MG63 (cell line): Measurements from ENCODE around the gene ABCD1. TPM values are rescaled to one million over a fixed set of nuclear protein-coding genes. Genes with fewer than 3 reads are reported as not detected.
"Not testable (repeated sequence)": the region's sequence is repeated elsewhere in the genome, so short reads cannot be mapped to it uniquely, and the experiment has no call there.

Experiments
- DNase-seq: peaks from one replicate; pipeline ENCODE4 v3.0.0-alpha.2; 2020
- H3K27me3 ChIP-seq: fragments of 250-450 bp; sonication (Bioruptor Pico); 2 replicates; pipeline ENCODE4 v1.5.1; 2020; ENCODE audit warnings: mild to moderate bottlenecking, moderate library complexity
- H3K36me3 ChIP-seq: fragments of 250-450 bp; sonication (Bioruptor Pico); 2 replicates; pipeline ENCODE4 v1.5.1; 2020; ENCODE audit warnings: mild to moderate bottlenecking, moderate library complexity
- H3K4me3 ChIP-seq: fragments of 250-450 bp; sonication (Bioruptor Pico); 2 replicates; pipeline ENCODE4 v1.5.1; 2020; ENCODE audit warnings: mild to moderate bottlenecking, moderate library complexity
- H3K9me3 ChIP-seq: fragments of 250-450 bp; sonication (Bioruptor Pico); 2 replicates; pipeline ENCODE4 v1.5.1; 2020; ENCODE audit warnings: mild to moderate bottlenecking, moderate library complexity
- total RNA-seq: library from RNA; depleted of rRNA; stranded (reverse); fragments of >200 nt; shearing (Covaris generic); gene quantifications from 2 replicates; pipeline ENCODE4 v1.2.3, GENCODE V29; 2014; ENCODE audit warnings: low replicate concordance

The ABCD1 gene
- total RNA-seq, 1 experiment from 2014 or later, result 28.8 TPM

DNA sequence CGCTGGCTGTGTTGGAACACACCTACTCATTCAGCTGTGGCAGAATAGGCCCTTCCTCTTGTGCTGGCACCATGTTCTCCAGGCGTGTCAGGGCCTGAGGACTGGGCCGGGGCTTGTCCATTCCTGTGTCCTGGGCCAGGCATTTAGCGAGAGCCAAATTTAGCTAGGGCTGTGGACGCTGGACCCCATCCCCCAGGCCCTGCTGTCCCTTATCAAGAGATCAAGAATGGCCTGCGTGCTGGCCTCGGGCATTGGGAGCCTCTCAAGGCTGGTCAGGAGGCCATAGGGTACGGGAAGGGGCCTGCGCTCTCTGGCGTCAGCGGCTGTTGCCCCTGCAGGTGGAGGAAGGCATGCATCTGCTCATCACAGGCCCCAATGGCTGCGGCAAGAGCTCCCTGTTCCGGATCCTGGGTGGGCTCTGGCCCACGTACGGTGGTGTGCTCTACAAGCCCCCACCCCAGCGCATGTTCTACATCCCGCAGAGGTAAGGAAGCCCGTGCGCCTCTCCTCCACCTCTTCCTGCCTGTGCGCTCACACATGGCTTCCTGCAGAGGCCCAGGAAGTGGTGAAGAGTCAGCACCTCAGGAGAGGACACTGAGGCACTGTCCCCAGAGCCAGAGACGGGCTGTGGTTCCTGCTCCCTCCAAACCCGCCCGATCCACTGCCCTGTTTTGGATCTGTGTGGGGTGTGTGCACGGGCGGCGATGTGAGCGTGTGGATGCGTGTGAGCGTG lies 15.3 kb downstream of the ABCD1 start:
- Histone ChIP-seq H3K9me3 (no peaks in the 10 kb centered on the region), H3K27me3 (no peaks in the 10 kb centered on the region), H3K36me3 (0 out of 2 replicates have a peak, but pooled peaks cover 1% of the 10 kb centered on the region), H3K4me3 (no peak overlapping the region)
- no peak for DNase-seq

DNA sequence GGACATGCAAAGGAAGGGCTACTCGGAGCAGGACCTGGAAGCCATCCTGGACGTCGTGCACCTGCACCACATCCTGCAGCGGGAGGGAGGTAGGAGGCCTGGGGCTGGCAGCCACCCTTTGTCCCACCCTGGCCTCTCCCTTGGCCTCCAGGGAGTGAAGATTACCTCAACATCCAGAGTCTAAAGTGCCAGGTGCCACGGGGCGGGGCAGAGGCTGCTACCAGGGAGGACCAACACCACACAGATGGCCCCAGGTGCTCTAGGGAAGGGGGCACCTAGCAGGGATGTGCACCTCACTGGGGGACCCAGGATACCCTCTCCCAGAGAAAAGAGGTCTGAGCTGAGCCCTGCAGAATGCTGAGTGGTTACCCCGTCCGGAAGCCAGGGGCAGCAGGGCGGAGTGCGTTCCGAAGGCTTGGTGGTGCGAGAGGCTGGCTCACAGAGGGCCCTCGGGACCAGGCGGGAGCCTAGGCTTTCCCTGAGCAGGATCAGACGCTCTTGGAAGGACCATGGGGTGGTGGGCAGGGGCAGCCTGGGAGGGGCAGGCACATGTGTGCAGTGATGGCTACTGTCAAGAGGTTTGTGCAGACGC lies 16.1 kb downstream of the ABCD1 start:
- no peak for DNase-seq
- Histone ChIP-seq H3K9me3 (no peaks in the 10 kb centered on the region), H3K36me3 (no peaks in the 10 kb centered on the region), H3K27me3 (no peaks in the 10 kb centered on the region), H3K4me3 (no peak overlapping the region)

DNA sequence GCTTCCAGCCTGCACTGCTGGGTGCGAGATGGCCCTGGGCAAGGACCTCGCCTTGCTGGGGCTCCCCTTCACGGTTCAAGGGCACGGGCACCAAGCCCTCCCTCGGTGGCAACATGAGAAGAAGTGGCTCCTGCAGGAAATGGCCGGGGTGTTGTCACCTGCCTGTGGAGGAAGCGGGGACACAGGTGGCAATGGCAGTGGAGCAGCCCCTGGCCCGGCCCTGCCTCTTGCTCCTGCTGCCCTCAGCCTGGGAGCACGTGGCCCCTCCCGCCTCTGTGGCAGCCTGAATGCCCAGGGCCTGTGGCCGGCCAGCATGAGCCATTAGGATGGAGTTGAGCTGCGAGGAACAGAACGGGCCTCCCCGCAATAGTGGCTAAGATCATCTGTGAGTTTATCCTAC lies 16.8 kb downstream of the ABCD1 start:
- H3K27me3 ChIP-seq, result no peaks in the 10 kb centered on the region
- H3K36me3 ChIP-seq, result no peaks in the 10 kb centered on the region
- no peaks in the 10 kb centered on the region for H3K9me3 ChIP-seq
- no peak for DNase-seq
- no peak overlapping the region for H3K4me3 ChIP-seq

DNA sequence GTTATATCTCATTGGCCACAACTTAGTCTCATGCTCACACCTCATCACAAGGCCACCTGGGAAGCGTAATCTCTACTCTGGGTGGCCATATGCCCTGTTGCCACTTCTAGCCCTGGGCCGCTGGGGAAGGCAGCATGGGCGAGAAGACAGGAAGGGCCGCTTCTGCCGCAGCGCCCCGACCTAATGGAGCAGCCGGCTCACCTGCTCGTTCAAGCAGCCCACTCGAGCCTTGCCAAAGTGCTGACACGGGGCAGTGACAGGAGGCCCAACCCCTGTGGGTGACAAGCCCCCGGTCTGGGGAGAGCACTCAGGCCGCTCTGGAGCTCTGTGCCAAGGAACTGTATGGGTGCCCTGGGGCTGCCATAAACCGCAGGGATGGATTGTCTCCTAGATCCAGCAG lies 17.5 kb downstream of the ABCD1 start:
- DNase-seq, result not testable (repeated sequence)

DNA sequence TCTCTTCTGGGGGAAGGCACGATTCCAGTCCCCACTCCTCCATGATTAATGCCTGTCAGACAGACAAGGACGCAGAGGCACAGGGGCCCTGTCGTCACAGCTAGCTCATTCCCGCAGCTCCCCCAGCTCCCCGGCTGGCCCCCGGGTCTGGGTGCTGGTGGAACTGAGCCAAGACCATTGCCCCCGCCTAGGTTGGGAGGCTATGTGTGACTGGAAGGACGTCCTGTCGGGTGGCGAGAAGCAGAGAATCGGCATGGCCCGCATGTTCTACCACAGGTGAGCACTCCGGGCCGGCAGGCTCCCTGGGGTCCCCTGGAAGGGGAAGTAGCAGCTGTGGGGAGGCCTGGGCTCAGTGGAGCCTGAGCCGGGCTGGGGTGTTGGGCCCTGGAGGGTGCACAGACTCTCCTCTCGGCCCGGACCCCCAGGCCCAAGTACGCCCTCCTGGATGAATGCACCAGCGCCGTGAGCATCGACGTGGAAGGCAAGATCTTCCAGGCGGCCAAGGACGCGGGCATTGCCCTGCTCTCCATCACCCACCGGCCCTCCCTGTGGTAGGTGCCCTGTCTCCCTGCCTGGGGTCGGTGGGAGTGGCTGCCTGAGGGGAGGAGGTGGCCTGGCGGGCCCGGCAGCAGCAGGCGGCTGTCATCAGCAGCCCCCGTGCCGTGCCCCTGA lies 18.3 kb downstream of the ABCD1 start:
- H3K9me3 ChIP-seq, DNase-seq, H3K36me3 ChIP-seq, H3K4me3 ChIP-seq, H3K27me3 ChIP-seq: not testable (repeated sequence)

More for the DNA sequence above, 17.5 kb downstream of the ABCD1 start:
- not testable (repeated sequence) for H3K4me3 ChIP-seq, H3K9me3 ChIP-seq, H3K27me3 ChIP-seq, H3K36me3 ChIP-seq

DNA sequence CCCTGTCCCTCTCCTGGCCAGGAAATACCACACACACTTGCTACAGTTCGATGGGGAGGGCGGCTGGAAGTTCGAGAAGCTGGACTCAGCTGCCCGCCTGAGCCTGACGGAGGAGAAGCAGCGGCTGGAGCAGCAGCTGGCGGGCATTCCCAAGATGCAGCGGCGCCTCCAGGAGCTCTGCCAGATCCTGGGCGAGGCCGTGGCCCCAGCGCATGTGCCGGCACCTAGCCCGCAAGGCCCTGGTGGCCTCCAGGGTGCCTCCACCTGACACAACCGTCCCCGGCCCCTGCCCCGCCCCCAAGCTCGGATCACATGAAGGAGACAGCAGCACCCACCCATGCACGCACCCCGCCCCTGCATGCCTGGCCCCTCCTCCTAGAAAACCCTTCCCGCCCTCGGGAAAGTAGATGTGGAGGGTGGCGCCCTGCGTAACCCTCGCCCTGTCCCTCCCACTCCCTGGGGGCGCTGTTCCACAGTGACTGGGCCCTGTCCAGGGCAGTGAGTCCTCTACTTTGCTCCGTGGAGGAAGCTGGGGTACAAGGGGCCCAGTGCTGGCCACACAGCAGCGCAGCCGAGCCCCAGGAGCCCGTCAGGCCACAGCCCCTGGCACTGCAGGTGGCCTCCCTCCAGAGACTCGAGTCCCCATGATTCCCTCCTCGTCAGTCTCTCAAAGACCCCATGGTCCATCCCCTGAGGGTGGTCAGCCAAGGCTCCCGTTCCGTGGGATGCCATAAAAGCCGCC lies 19.0 kb downstream of the ABCD1 start:
- not testable (repeated sequence) for H3K27me3 ChIP-seq, H3K9me3 ChIP-seq, H3K36me3 ChIP-seq, H3K4me3 ChIP-seq, DNase-seq

DNA sequence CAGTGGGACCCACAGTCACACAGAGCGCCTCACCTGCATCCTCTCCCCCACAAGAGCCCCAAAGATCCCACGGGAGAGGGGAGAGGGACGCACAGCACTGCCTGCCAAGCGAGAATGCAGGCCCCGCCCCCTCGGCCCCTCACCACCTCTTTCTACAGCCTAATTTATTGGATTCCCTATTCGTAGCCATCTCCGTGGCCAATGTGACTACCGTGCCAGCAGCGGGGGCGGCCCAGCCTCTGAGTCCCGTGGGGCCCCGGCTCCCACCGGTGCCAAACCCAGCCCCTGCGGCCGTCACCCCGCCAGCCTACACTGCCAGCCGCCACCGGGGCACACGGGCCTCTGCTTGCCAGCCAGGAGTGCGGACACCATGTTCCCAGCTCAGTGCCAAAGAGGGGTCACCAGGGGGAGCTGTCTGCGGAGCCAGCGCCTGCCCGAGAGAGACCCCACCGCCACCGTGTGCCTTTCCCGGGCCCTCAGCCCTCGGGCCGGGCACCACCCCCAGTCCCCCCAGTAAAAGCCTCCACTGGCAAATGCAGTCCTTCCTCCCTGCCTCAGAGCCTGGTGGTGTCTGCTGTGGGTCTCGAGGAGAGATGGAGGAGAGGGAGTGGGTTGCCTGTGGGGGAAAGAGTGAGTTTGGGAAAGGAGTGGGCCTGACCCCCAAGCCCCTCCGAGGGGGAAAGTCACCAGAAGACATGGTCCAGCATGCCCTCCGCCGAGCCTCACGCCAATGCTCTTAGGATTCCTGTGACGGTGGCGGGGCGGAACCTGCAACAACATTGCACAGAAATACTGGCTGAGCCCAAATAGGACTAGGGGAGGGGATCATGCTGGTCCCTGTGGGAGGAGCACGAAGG lies 19.8 kb downstream of the ABCD1 start:
- Histone ChIP-seq H3K27me3 (no peaks in the 10 kb centered on the region), H3K4me3 (no peak overlapping the region), H3K9me3 (no peaks in the 10 kb centered on the region), H3K36me3 (no peaks in the 10 kb centered on the region)
- DNase-seq, result no peak

DNA sequence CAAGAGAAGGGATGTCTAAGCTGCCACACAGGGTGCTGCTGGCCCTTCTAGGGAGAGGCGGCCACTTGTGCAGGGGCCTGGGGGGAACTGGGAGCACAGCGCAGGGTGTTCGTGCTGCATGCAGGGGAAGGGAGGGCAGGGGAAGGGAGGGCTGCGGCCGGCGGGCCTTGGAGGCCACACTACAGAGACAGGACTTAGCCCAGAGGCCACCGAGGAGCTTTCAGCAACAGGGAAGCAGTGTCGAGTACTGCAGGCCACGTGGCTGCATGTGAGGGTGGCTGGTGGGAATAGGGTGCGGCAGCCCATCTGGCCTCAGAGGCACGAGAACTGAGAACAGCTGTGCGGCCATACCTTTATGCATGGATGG lies 20.4 kb downstream of the ABCD1 start:
- H3K9me3 ChIP-seq, H3K27me3 ChIP-seq, DNase-seq, H3K36me3 ChIP-seq, H3K4me3 ChIP-seq: not testable (repeated sequence)

DNA sequence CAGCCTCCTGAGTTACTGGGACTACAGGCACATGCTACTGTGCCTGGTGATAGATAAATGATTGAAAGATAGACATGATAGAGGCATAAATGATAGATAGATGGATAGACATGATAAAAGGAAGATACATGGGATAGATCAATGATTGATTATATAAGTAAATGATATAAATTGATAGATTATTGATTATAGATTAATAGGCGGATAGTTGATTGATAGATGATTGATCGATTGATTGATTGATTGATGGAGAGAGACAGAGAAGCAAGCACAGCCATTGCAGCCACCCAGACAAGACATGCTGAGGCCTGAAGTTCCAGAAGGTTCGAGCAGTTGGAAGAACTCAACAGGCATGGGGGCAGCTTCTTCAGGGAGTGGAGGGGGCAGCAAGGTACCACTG lies 21.7 kb downstream of the ABCD1 start:
- Histone ChIP-seq H3K4me3 (no peak overlapping the region), H3K9me3 (no peaks in the 10 kb centered on the region), H3K36me3 (no peaks in the 10 kb centered on the region), H3K27me3 (no peaks in the 10 kb centered on the region)
- DNase-seq, result no peak

DNA sequence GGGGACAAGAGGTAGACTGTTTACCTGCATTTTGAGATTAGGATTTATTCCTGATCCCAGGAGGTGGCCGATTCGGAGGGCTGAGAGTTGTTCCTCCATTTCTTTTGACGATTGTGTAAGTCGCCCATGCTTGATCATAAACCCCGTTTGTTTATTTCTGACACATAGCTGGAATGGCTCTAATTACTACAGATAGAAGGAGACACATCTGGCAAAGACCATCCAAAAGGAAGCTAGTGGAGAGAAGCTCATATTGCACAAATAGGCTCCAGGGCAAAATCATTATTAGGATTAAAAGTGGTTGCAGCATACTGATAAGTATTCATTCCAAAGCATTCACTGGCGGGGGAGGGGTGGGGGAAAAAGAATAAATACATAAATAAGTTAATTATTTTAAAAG lies 22.3 kb downstream of the ABCD1 start:
- H3K4me3 ChIP-seq, H3K36me3 ChIP-seq, H3K27me3 ChIP-seq, DNase-seq, H3K9me3 ChIP-seq: not testable (repeated sequence)

DNA sequence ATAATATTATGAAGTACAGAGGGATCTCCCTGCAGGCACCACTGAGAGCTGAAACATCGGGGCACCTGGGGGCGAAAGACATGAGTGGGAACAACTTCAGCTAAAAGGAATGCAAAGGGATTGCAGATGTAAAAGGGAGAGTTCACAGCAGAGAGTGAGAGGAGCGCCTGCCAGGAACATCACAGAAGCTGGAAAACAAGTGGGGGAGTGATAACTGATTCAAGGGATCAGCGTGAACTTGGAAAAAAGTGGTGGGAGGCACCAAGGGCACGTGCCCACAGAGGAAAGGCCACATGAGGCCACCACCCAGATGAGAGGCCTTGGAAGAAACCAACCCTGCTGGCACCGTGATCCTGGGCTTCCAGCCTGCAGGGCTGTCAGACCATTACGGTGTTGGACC lies 24.4 kb downstream of the ABCD1 start:
- not testable (repeated sequence) for H3K36me3 ChIP-seq, H3K4me3 ChIP-seq, H3K9me3 ChIP-seq, DNase-seq, H3K27me3 ChIP-seq

DNA sequence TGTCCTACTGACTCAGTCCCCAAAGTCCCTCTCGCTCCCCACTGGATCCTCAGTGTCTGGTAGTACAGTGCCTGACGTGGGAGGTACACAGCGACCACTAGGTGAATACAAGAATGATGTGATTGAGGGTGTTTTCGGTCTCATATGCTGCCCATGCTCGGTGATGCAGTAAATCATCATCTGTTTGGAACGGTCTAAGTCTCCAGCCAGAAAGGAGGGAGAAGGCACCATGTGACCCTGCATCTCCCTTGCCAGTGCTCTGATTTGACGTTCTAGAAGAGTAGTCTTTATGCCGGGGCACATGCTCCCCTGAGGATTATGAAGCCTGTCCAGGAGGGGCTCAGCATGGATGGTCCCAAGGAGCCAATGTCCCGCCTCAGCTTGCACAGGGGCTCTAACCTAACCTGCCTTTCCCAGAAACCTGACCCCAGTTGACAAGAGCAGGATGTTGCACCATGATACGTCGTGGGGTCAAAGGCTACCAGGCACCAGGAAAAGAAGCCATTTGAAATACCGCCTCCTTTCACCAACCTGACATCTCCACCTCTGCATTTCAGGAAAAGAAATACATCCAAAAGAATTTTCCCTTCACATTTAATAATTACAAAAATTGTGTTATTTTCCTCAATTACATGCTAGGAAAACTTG lies 25.6 kb downstream of the ABCD1 start:
- Histone ChIP-seq H3K9me3 (no peaks in the 10 kb centered on the region), H3K27me3 (no peaks in the 10 kb centered on the region), H3K4me3 (no peak overlapping the region), H3K36me3 (no peaks in the 10 kb centered on the region)
- DNase-seq, result no peak

DNA sequence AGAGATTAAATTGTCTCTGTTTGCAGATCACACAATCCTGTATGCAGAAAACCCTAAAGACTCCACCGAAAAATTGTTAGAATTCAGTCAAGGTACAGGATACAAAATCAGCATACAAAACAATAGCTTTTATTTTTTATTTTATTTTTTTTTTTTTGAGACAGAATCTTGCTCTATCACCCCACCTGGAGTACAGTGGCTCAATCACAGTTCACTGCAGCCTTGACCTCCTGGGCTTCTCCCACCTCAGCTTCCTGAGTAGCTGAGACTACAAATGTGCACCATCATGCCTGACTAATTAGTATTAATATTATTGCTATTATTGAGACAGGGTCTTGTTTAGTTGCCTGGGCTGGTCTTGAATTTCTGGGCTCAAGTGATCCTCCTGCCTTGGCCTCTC lies 30.5 kb downstream of the ABCD1 start:
- no peaks in the 10 kb centered on the region for H3K27me3 ChIP-seq
- no peaks in the 10 kb centered on the region; the same call in 1 of the 2 replicates for H3K36me3 ChIP-seq

DNA sequence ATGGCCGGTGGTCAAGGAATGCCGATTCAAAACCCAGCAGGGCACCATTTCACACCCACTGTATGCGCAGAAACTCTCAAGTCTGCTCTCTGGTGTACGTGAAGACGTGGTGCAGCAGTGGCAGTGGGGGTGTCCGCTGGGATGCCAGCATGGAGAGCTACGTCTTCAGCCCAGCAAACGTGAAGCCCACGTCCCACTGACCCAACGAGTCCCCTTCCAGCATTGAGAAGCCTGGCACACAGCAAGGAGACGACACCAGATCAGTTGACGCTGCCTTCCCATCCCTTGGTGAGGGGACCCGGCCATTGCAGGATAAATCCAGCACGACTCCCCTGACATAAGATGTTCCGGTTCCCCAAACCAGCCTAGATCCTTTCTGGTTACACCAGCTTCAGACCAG lies 37.2 kb downstream of the ABCD1 start:
- no peaks in the 10 kb centered on the region for H3K9me3 ChIP-seq
- H3K4me3 ChIP-seq, result no peak overlapping the region
- DNase-seq, result no peak
- H3K27me3 ChIP-seq, result no peaks in the 10 kb centered on the region
- H3K36me3 ChIP-seq, result no peaks in the 10 kb centered on the region

More for the DNA sequence above, 30.5 kb downstream of the ABCD1 start:
- DNase-seq, result no peak
- Histone ChIP-seq H3K4me3 (no peak overlapping the region), H3K9me3 (no peaks in the 10 kb centered on the region)

DNA sequence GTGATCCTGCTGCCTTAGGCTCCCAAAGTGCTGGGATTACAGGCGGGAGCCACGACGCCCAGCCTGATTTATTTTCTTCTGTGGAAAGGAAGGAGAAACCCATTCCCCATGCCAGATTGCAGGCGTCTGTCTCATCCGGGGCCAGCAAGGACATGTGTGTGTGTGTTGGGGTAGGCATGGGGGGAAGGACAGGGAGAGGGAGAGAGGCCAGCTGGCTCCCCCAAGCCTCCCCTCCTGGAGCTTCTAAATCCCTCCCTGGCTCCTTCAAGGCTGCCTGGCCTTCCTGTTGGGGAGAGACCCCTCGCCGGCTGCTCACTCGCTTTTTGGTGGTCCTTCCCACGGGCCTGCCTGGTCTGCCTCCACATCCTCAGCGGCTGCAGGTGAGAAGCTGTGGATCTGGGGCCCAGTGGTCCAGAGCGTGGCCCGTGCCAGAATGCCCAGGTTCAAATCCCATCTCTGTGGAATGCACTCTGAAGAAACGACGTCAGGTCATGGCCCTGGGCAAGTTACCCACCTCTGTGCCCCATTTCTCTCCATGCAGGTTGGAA lies 38.0 kb downstream of the ABCD1 start:
- Histone ChIP-seq H3K27me3 (no peaks in the 10 kb centered on the region), H3K9me3 (no peaks in the 10 kb centered on the region), H3K36me3 (no peaks in the 10 kb centered on the region), H3K4me3 (no peak overlapping the region)
- no peak for DNase-seq
